Mesenchymal stem cell (in vitro differentiated cells and primary cell): Measurements from ENCODE around the gene ZNHIT1.

ENCODE experiments used
- DNase-seq: peaks from one replicate; pipeline ENCODE4 v3.0.0-alpha.2; 2013
- H2AFZ ChIP-seq: one replicate; pipeline ENCODE4 v1.6.1; 2013; ENCODE audit warnings: low read depth, mild to moderate bottlenecking, control low read depth, inconsistent platforms, low read length, moderate library complexity
- H2AK5ac ChIP-seq: 2 replicates; pipeline ENCODE4 v1.6.1; 2013; ENCODE audit warnings: low read length, moderate library complexity, mild to moderate bottlenecking, inconsistent platforms; ENCODE audit not compliant: severe bottlenecking
- H2BK120ac ChIP-seq: one replicate; pipeline ENCODE4 v1.6.1; 2013; ENCODE audit warnings: low read depth, mild to moderate bottlenecking, inconsistent platforms, low read length, moderate library complexity
- H2BK12ac ChIP-seq, 2 experiments: one replicate each; pipeline ENCODE4 v1.6.1; 2013; ENCODE audit warnings: inconsistent platforms in 2 of 2, low read length in 2 of 2, mild to moderate bottlenecking in 2 of 2, moderate library complexity in 2 of 2, control low read depth in 1 of 2
- H2BK15ac ChIP-seq: one replicate; pipeline ENCODE4 v1.6.1; 2013; ENCODE audit warnings: mild to moderate bottlenecking, low read depth, inconsistent platforms; ENCODE audit not compliant: poor library complexity, severe bottlenecking
- H2BK5ac ChIP-seq: 2 replicates; pipeline ENCODE4 v1.6.1; 2013; ENCODE audit warnings: low read depth, mild to moderate bottlenecking, low read length, control low read depth, inconsistent platforms; ENCODE audit not compliant: poor library complexity, severe bottlenecking
- H3K14ac ChIP-seq, 2 experiments: one replicate each; pipeline ENCODE4 v1.6.1; 2013; ENCODE audit warnings: inconsistent platforms in 2 of 2, low read length in 2 of 2, control low read depth in 1 of 2, mild to moderate bottlenecking in 1 of 2, moderate library complexity in 1 of 2
- H3K18ac ChIP-seq, 2 experiments: one replicate each; pipeline ENCODE4 v1.6.1; 2013; ENCODE audit warnings: inconsistent platforms in 2 of 2, low read length in 2 of 2, control low read depth in 1 of 2, low read depth in 1 of 2, mild to moderate bottlenecking in 1 of 2
- H3K23ac ChIP-seq, 2 experiments: one replicate each; pipeline ENCODE4 v1.6.1; 2013; ENCODE audit warnings: inconsistent platforms in 2 of 2, low read length in 2 of 2, mild to moderate bottlenecking in 2 of 2, moderate library complexity in 2 of 2, control low read depth in 1 of 2
- H3K27ac ChIP-seq: 2 replicates; pipeline ENCODE4 v1.5.1; 2013; ENCODE audit warnings: mild to moderate bottlenecking, moderate library complexity, low read length, control low read depth, inconsistent platforms; ENCODE audit not compliant: poor library complexity, severe bottlenecking
- H3K27me3 ChIP-seq, 2 experiments: 2 replicates each; pipeline versions ENCODE4 v1.6.1 to v1.7.0; 2013; ENCODE audit warnings: low read length in 2 of 2, mild to moderate bottlenecking in 2 of 2, moderate library complexity in 2 of 2, control low read depth in 1 of 2, inconsistent platforms in 1 of 2; ENCODE audit not compliant: control insufficient read depth in 1 of 2, insufficient read depth in 1 of 2
- H3K36me3 ChIP-seq, 2 experiments: 2 replicates each; pipeline versions ENCODE4 v1.6.1 to v1.7.0; 2013; ENCODE audit warnings: low read length in 2 of 2, control low read depth in 1 of 2, inconsistent platforms in 1 of 2, low read depth in 1 of 2, mild to moderate bottlenecking in 1 of 2; ENCODE audit not compliant: insufficient read depth in 2 of 2, control insufficient read depth in 1 of 2
- H3K4ac ChIP-seq, 2 experiments: one replicate each; pipeline ENCODE4 v1.6.1; 2013; ENCODE audit warnings: inconsistent platforms in 2 of 2, low read length in 2 of 2, mild to moderate bottlenecking in 2 of 2, moderate library complexity in 2 of 2, control low read depth in 1 of 2, low read depth in 1 of 2
- H3K4me1 ChIP-seq: 2 replicates; pipeline ENCODE4 v1.6.1; 2013; ENCODE audit warnings: low read depth, low read length, control low read depth; ENCODE audit not compliant: control insufficient read depth, insufficient read depth
- H3K4me2 ChIP-seq: 2 replicates; pipeline ENCODE4 v1.6.1; 2013; ENCODE audit warnings: low read length, mild to moderate bottlenecking, inconsistent platforms; ENCODE audit not compliant: poor library complexity, severe bottlenecking
- H3K4me3 ChIP-seq, 2 experiments: 2 replicates each; pipeline versions ENCODE4 v1.5.1 to v1.7.0; 2013; ENCODE audit warnings: low read length in 2 of 2, mild to moderate bottlenecking in 2 of 2, control low read depth in 1 of 2, low read depth in 1 of 2; ENCODE audit not compliant: insufficient read depth in 1 of 2
- H3K79me1 ChIP-seq: replicated peaks from 2 replicates; pipeline ENCODE4 v1.6.1; 2013; ENCODE audit warnings: mild to moderate bottlenecking, control low read depth, low read length, inconsistent platforms; ENCODE audit not compliant: poor library complexity, severe bottlenecking
- H3K9ac ChIP-seq: 2 replicates; pipeline ENCODE4 v1.7.0; 2013; ENCODE audit warnings: mild to moderate bottlenecking, low read length, moderate library complexity
- H3K9me3 ChIP-seq: 2 replicates; pipeline ENCODE4 v1.7.0; 2013; ENCODE audit warnings: mild to moderate bottlenecking, low read length; ENCODE audit not compliant: control insufficient read depth
- H4K8ac ChIP-seq: one replicate; pipeline ENCODE4 v1.6.1; 2013; ENCODE audit warnings: inconsistent platforms, mild to moderate bottlenecking, low read length, moderate library complexity
- H4K91ac ChIP-seq: one replicate; pipeline ENCODE4 v1.6.1; 2013; ENCODE audit warnings: mild to moderate bottlenecking, low read length, inconsistent platforms
- WGBS: methylation state at CpG from one replicate; pipeline ENCODE4 v1.1.7; 2013; ENCODE audit warnings: mixed read lengths; 5-methylcytosine and 5-hydroxymethylcytosine counted together

ZNHIT1 gene

GRCh38 chr7:101216860-101217387 is 1.0 kb upstream of the ZNHIT1 start:
- peak overlapping the region; percentile 83 for H2BK120ac ChIP-seq
- peaks cover 35 to 38% of the 10 kb centered on the region in 2 experiments for H3K36me3 ChIP-seq
- H3K4me1 ChIP-seq, result peaks cover 25% of the 10 kb centered on the region
- H3K27me3 ChIP-seq, result no peaks in the 10 kb centered on the region
- H2BK12ac ChIP-seq, result peak overlapping the region in 1 of 2 experiments; percentile 8
- H3K27ac ChIP-seq, result no peak overlapping the region
- no peaks in the 10 kb centered on the region for H3K9me3 ChIP-seq
- peak overlapping the region; percentile 30 for H2BK15ac ChIP-seq
- H3K4me3 ChIP-seq, result peak overlapping the region; percentile 74 to 93
- peak overlapping the region; percentile 67 to 80 for H3K18ac ChIP-seq
- H2AFZ ChIP-seq, result peak overlapping the region; percentile 8
- peak overlapping the region; percentile 54 for H3K4me2 ChIP-seq
- peak overlapping the region; percentile 1 for H4K8ac ChIP-seq
- H4K91ac ChIP-seq, result peak overlapping the region; percentile 90
- H3K4ac ChIP-seq, result peak overlapping the region; percentile 77 to 99
- H3K23ac ChIP-seq, result peak overlapping the region; percentile 34 to 86
- no peak overlapping the region for H2BK5ac ChIP-seq
- DNase-seq, result no peak
- H2AK5ac ChIP-seq, result no peak overlapping the region
- WGBS, result under 1% methylated on average over 33 of the region's 34 CpGs
- peak overlapping the region in 1 of 2 experiments; percentile 92 for H3K14ac ChIP-seq
- peak overlapping the region; percentile 95 for H3K9ac ChIP-seq
- H3K79me1 ChIP-seq, result peaks cover 25% of the 10 kb centered on the region

DNA sequence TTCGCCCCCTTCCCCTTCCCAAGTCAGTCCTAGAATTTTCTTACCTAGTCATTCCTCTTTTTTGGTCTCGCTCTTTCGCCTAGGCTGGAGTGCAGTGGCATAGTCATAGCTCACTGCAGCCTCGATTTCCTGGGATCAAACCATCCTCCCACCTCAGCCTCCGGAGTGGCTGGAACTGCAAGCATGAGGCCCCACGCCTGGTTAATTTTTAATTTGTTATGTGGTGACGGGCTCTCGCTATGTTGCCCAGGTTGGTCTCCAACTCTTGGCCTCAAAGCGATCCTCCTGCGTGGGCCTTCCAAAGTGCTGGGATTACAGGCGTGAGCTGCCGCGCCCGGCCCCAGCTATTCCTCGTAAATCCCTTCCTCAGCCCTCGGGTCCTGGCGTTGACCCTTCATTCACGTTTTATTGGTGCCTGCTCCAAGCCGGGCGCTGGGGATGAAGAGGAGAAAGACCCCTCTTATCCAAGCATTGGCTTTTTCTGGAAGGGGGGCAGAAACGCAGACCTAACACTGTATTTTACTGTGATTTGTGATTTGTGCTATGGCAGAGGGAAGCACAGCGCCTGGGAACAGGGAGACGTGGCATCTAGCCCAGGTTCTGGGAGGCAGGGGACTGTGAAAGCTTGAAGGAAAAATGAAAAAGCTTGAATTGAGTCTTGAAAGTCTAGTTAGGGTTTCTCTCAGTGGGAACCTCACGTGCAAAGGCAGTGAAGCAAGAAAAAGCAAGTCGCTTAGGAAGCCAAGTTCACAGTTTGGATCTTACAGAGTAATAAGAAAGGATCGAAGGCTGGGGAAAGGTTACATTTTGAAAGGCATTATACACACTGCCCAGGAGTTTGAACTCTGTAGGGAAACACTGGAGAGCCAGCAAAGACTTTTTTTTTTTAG is 516 bp downstream of the ZNHIT1 start:
- H2AFZ ChIP-seq, result peak overlapping the region; percentile 15
- H3K36me3 ChIP-seq, result peaks cover 34 to 36% of the 10 kb centered on the region in 2 experiments
- H2BK15ac ChIP-seq, result no peak overlapping the region
- H3K14ac ChIP-seq, result no peak overlapping the region
- WGBS, result 22% methylated on average over 24 of the region's 26 CpGs
- no peak overlapping the region for H2BK120ac ChIP-seq
- peak overlapping the region in 1 of 2 experiments; percentile 8 for H3K4ac ChIP-seq
- H2BK5ac ChIP-seq, result no peak overlapping the region
- H2AK5ac ChIP-seq, result peak overlapping the region; percentile 17
- H2BK12ac ChIP-seq, result peak overlapping the region in 1 of 2 experiments; percentile 2
- H3K9me3 ChIP-seq, result no peaks in the 10 kb centered on the region
- no peaks in the 10 kb centered on the region for H3K27me3 ChIP-seq
- DNase-seq, result peak; percentile 24
- peak overlapping the region; percentile 63 to 93 for H3K4me3 ChIP-seq
- H3K23ac ChIP-seq, result no peak overlapping the region
- peak overlapping the region; percentile 82 for H3K4me2 ChIP-seq
- no peak overlapping the region for H3K18ac ChIP-seq
- H3K79me1 ChIP-seq, result peaks cover 36% of the 10 kb centered on the region
- peak overlapping the region; percentile 52 for H4K91ac ChIP-seq
- peak overlapping the region; percentile 58 for H3K27ac ChIP-seq
- peak overlapping the region; percentile 95 for H3K9ac ChIP-seq
- H4K8ac ChIP-seq, result peak overlapping the region; percentile 70
- H3K4me1 ChIP-seq, result peaks cover 25% of the 10 kb centered on the region

- Histone ChIP-seq H2BK12ac (no peak overlapping the region), H3K27ac (no peak overlapping the region), H2BK5ac (no peak overlapping the region), H3K18ac (no peak overlapping the region), H3K27me3 (no peaks in the 10 kb centered on the region), H3K4me1 (peaks cover 22% of the 10 kb centered on the region), H4K8ac (no peak overlapping the region), H3K4me2 (no peak overlapping the region), H3K36me3 (peaks cover 39 to 40% of the 10 kb centered on the region in 2 experiments), H3K9me3 (no peaks in the 10 kb centered on the region), H3K4me3 (no peak overlapping the region), H2BK15ac (no peak overlapping the region), H3K14ac (no peak overlapping the region), H3K4ac (no peak overlapping the region), H2AK5ac (no peak overlapping the region), H3K79me1 (peaks cover 39% of the 10 kb centered on the region), H2AFZ (no peak overlapping the region), H3K23ac (no peak overlapping the region), H2BK120ac (no peak overlapping the region), H3K9ac (no peak overlapping the region), H4K91ac (no peak overlapping the region)
- WGBS, result 94% methylated on average over 5 of the region's 5 CpGs
- no peak for DNase-seq
Observed at GRCh38 chr7:101220295-101220694, 2.3 kb downstream of the ZNHIT1 start.

DNA sequence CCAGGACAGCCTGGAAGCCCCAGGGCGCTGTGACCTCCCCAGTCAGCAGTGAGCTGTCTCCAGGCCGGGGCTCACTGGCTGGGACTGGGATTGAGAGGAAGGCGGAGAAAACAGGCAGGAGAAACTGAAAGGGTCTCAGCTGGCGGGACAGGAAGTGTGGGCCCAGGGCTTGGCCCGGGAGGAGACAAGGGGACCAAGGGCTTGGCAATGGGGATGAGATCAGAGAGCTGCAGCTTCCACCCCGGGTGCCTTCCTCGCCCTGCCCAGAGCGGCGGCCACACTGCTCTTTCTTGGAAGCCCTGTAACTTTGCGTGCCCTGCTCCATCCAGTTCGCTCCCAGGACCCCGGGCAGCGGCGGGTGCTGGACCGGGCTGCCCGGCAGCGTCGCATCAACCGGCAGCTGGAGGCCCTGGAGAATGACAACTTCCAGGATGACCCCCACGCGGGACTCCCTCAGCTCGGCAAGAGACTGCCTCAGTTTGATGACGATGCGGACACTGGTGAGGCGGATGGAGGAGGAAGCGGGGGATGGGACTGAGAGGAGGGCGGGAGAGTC is 4.4 kb downstream of the ZNHIT1 start:
- Histone ChIP-seq H3K23ac (no peak overlapping the region), H3K4me2 (no peak overlapping the region), H2AK5ac (no peak overlapping the region), H4K8ac (no peak overlapping the region), H3K36me3 (peaks cover 43 to 46% of the 10 kb centered on the region in 2 experiments), H3K27ac (no peak overlapping the region), H2AFZ (no peak overlapping the region), H2BK5ac (no peak overlapping the region), H3K9ac (no peak overlapping the region), H2BK120ac (no peak overlapping the region), H3K4ac (no peak overlapping the region), H2BK12ac (no peak overlapping the region), H2BK15ac (no peak overlapping the region), H3K4me3 (no peak overlapping the region), H3K27me3 (no peaks in the 10 kb centered on the region), H3K4me1 (peaks cover 11% of the 10 kb centered on the region), H3K9me3 (no peaks in the 10 kb centered on the region), H3K14ac (no peak overlapping the region), H3K18ac (no peak overlapping the region), H4K91ac (peak overlapping the region; percentile 44), H3K79me1 (peaks cover 30% of the 10 kb centered on the region)
- DNase-seq, result no peak
- WGBS, result 95% methylated on average over 27 of the region's 27 CpGs
